Uterus (tissue), 2 donors: Measurements from ENCODE around the gene MLPH.

Experiments used
- CTCF ChIP-seq, 4 experiments: fragments of 200-600 bp in 2 of 4; fragments of 450-650 bp in 2 of 4; sonication (generic) in 2 of 4; IDR thresholded peaks; one replicate each; pipeline ENCODE4 v1.5.1; 2016 to 2019; ENCODE audit warnings: antibody characterized with exemption in 4 of 4, mild to moderate bottlenecking in 2 of 4, moderate library complexity in 1 of 4
- POLR2A ChIP-seq, 2 donors: fragments of 450-650 bp; IDR thresholded peaks; one replicate each; pipeline ENCODE4 v1.6.1; 2016; ENCODE audit warnings: antibody characterized with exemption in 2 of 2, mild to moderate bottlenecking in 1 of 2, moderate library complexity in 1 of 2

- TF ChIP-seq CTCF (IDR thresholded peaks at IDR 0.05) (no peak), POLR2A (IDR thresholded peaks at IDR 0.05) (no peak)
Observed at GRCh38 chr2:237498341-237498740, 11.3 kb downstream of the MLPH start.
